ENCODE data around the gene CD96. TPM values are rescaled to one million over a fixed set of nuclear protein-coding genes. Genes with fewer than 3 reads are reported as not detected.

Gene CD96
- total RNA-seq, 1 donor from 2014 or later = 0.35 TPM

DNA sequence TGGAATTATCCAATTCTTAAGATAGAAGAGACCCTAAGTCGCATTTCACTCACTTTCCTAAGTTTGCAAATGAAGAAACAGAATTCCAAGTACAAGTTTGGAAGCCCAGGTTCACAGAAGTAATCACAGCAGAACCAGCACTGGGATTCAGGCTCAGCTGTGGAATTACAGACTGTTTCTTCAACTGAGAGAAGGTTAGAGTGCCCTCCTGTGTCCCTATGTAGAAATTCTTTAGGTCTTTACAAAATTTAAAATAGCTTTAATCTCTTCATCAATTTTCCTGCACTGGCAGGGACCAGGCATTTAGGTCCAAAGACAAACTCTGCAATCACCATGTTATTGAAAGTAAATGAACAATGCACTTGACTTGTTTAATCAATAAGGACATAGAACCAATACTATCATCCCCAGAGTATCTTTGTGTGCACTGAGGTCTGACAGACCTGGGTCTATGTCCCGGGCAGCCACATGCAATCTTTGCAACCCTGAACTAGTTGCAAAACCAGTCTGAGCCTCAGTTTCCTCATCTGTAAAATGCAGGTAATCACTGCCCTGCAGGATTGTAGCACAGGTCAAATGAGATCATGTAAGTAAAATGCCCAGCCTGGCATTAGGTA is 149.4 kb downstream of the CD96 start:
- intact Hi-C loops (cut with DNase I) = no loop called here
- DNase-seq (ENCODE audit: missing footprints) (no peak), ATAC-seq (no peak)

DNA sequence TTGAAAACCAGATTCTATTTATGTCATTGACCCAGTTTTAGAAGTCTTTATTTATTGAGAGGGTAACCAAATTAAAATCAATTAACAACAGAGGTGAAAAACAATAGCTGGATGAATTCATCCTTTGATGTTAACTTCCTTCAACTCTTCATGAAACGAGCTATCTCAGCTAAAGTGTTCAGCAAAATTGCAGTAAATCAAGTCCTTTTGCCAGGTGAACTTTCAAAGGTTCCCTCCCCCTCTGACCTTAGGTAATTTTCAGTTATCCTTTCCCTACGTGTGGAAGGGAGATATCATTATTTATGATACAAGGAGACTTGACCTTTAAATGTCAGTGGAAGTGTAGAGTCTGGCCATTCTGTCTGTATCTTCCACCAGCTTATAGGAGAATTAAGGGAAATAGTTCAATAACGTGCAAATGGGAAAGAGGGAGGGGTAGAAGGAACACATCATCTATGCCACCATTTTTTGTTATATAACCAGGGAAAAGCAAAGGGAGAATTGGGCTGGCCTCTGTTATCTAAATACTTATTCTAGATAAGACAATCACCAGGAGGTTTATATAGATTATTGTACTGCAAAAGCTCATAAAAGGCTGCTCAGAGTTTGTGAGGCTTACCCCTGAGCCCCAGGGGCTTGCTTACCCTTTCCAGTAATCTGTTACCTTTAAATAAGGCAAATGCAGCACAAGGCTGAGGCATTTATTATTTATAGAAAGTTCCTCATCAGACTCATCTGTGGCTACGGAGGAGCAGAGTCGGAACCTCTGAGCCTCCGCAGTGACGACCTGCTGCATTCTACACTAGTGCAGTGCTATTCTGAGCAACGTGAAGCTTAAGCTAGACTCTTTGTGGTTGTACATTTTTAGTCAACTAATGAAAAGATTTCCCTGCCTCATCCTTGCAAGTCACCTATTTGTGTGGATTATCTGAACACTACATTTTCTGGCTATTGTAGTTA is 150.9 kb downstream of the CD96 start:
- peak; percentile 31 for ATAC-seq
- intact Hi-C loops (cut with DNase I) = no loop called here
- no peak for DNase-seq (ENCODE audit: missing footprints)

DNA sequence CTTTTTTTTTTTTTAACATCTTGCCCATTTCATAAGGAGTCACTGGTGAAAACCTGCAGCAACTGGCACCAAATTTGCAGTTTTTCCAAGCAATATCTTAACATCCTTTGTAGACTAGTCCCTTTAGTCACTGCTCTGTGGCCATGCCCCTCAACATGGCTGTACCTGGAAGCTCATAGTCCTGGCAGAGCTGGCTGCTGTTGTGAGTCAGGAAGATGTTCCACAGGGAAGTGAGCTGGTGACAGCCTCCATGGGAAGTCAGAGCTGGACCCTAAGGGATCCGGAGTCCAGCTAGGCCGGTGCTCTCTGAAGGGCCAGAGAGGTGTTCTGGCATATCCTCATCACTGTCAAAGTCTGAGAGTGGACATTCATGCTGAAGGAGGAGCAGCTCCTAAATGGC is 152.5 kb downstream of the CD96 start:
- no peak for DNase-seq (ENCODE audit: missing footprints)
- intact Hi-C loops (cut with DNase I) = no loop called here
- no peak for ATAC-seq

DNA sequence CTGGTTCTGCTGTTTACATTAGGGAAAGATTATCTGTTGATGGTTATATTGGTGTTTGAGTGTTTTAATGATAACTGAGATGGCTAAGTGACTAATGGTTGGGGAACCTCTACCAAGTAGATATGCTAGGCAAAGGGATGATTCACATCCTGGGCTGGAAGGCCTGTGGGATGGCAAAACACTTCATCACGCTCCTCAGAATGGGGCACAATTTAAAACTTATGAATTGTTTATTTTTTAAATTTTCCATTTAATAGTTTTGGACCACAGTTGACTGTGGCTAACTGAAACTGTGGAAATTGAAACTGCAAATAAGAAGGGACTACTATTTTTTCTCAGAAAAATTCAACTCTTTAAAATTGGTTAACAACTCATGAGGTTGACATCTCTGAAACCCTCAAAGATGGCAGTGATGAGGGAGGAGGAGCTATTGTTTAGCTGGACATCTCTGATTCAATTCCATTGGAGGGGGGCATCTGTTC is 153.7 kb downstream of the CD96 start:
- no peak for DNase-seq (ENCODE audit: missing footprints)
- no peak for ATAC-seq
- intact Hi-C loops (cut with DNase I) = no loop called here

DNA sequence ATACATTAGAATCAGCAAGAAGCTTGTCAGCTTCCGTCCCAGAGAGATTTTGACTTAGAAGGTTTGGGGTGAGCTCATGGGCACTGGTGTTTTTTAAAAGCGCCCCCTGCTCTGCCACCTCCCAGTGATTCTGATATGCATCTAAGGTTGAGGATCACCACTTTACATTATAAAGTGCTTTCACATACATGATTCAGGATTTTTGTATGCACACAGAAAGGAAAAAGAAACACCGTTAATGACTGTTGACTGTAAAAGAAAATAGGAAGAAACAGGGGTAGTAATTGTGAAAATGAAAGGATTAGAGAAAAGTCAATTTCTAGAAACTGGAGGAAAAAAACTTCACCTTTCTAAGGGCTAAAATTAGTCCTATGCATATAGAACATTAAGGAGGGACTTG is 158.1 kb downstream of the CD96 start:
- no peak for DNase-seq (ENCODE audit: missing footprints)
- intact Hi-C loops (cut with DNase I) = no loop called here
- ATAC-seq = no peak

DNA sequence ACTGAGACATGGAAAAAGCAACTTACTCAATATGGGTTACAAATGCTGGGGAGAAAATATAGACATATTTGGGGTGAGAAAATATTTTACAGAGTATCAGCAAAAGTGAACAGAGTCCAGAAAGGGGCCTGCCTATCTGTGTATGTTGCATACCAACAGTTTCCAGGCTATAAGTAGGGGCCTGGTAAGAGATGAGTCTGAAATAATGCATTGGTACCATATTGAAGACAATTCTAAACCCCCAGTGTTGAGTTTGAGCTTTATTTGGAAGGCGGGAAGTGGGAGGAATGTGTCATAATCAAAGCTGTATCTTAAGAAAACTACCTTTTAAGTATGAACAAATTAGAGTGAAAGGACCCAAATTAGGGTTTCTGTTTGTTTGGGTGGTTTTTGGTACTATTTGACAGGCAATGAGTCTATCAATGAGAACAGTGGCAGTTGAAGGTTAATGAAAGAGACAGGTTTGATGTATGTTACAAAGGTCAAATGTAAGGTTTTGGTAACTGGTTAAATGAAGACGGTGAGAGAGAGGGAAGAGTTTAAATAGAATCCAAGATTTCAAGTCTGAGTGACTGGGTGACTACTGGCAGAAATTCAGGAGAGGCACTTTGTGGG is 159.4 kb downstream of the CD96 start:
- intact Hi-C loops (cut with DNase I) = no loop called here
- no peak for DNase-seq (ENCODE audit: missing footprints)
- ATAC-seq = no peak

Other genes with a start within 250 kb of the CD96 start
- not detected for gene ZBED2, start 53.1 kb downstream of the CD96 start, total RNA-seq
- gene PLCXD2, start 132.5 kb downstream of the CD96 start, total RNA-seq = 4.0 TPM